Muscle of leg (tissue), 11 donors: Measurements from ENCODE around the gene ELOVL6. TPM values are rescaled to one million over a fixed set of nuclear protein-coding genes. Genes with fewer than 3 reads are reported as not detected.
A peak's percentile ranks its signal among the peaks of the same experiment; 100 is the strongest.

Source experiments
- DNase-seq: peaks from one replicate; pipeline ENCODE4 v3.0.0; 2013
- H3K27ac ChIP-seq: one replicate; pipeline ENCODE4 v1.5.1; 2013; ENCODE audit warnings: mild to moderate bottlenecking, low read length, control low read depth
- H3K27me3 ChIP-seq: one replicate; pipeline ENCODE4 v1.6.1; 2013; ENCODE audit warnings: low read length; ENCODE audit not compliant: control insufficient read depth, insufficient read depth
- H3K36me3 ChIP-seq: one replicate; pipeline ENCODE4 v1.6.1; 2013; ENCODE audit warnings: low read length; ENCODE audit not compliant: control insufficient read depth, insufficient read depth
- H3K4me1 ChIP-seq: one replicate; pipeline ENCODE4 v1.6.1; 2013; ENCODE audit warnings: low read length; ENCODE audit not compliant: control insufficient read depth, insufficient read depth
- H3K4me3 ChIP-seq: one replicate; pipeline ENCODE4 v1.5.1; 2013; ENCODE audit warnings: low read length, control low read depth
- H3K9me3 ChIP-seq: replicated peaks from 2 replicates; pipeline ENCODE4 v1.6.1; 2013; ENCODE audit warnings: low read depth, low read length; ENCODE audit not compliant: control insufficient read depth
- WGBS: methylation state at CpG from one replicate; pipeline ENCODE4 v1.1.5; 2013; ENCODE audit warnings: missing lambda C conversion rate; ENCODE audit not compliant: insufficient coverage; 5-methylcytosine and 5-hydroxymethylcytosine counted together
- polyA plus RNA-seq, 8 donors: library from polyadenylated mRNA; unstranded; fragments of 120-200 nt; gene quantifications; one replicate each; pipeline versions ENCODE4 v1.2.1 to v1.2.3, GENCODE V29; 2013; ENCODE audit warnings: inconsistent platforms in 1 of 8, low replicate concordance in 1 of 8; ENCODE audit not compliant: insufficient read length in 8 of 8, insufficient read depth in 1 of 8
- total RNA-seq: library from RNA; stranded (reverse); fragments of 120-200 nt; gene quantifications from one replicate; pipeline ENCODE4 v1.2.4, GENCODE V29; 2013

ELOVL6 gene
- total and polyA plus RNA-seq, 9 donors: 4.8 to 11.3 (median 7.8) TPM

- no peak overlapping the region for H3K27ac ChIP-seq
- no peak overlapping the region for H3K4me3 ChIP-seq
- no peak for DNase-seq
- 86% methylated on average over 1 of the region's 6 CpGs for WGBS
- H3K36me3 ChIP-seq: no peaks in the 10 kb centered on the region
- H3K9me3 ChIP-seq: no peaks in the 10 kb centered on the region
- H3K4me1 ChIP-seq: no peaks in the 10 kb centered on the region
- H3K27me3 ChIP-seq: no peaks in the 10 kb centered on the region
Observed at GRCh38 chr4:110003401-110004187, 194.8 kb downstream of the ELOVL6 start.

- H3K9me3 ChIP-seq: no peaks in the 10 kb centered on the region
- no peaks in the 10 kb centered on the region for H3K27me3 ChIP-seq
- no peaks in the 10 kb centered on the region for H3K4me1 ChIP-seq
- no peaks in the 10 kb centered on the region for H3K36me3 ChIP-seq
- H3K27ac ChIP-seq: no peak overlapping the region
- WGBS: no CpG with 5 or more reads among the region's 3 CpGs
- H3K4me3 ChIP-seq: no peak overlapping the region
- no peak for DNase-seq
Observed at GRCh38 chr4:110002326-110002725, 196.1 kb downstream of the ELOVL6 start.

- no peaks in the 10 kb centered on the region for H3K9me3 ChIP-seq
- no peak for DNase-seq
- H3K27ac ChIP-seq: no peak overlapping the region
- peaks cover 2% of the 10 kb centered on the region for H3K27me3 ChIP-seq
- no peaks in the 10 kb centered on the region for H3K36me3 ChIP-seq
- no peak overlapping the region for H3K4me3 ChIP-seq
- 36% methylated on average over 4 of the region's 9 CpGs for WGBS
- H3K4me1 ChIP-seq: no peaks in the 10 kb centered on the region
Observed at GRCh38 chr4:109999585-109999912, 198.9 kb downstream of the ELOVL6 start.

GRCh38 chr4:109998867-109999584 is 199.4 kb downstream of the ELOVL6 start:
- no peak overlapping the region for H3K27ac ChIP-seq
- H3K4me3 ChIP-seq: no peak overlapping the region
- H3K36me3 ChIP-seq: no peaks in the 10 kb centered on the region
- no peaks in the 10 kb centered on the region for H3K9me3 ChIP-seq
- peaks cover 2% of the 10 kb centered on the region for H3K27me3 ChIP-seq
- 86% methylated on average over 1 of the region's 3 CpGs for WGBS
- DNase-seq: peak; percentile 75
- H3K4me1 ChIP-seq: no peaks in the 10 kb centered on the region

- no peaks in the 10 kb centered on the region for H3K4me1 ChIP-seq
- peak; percentile 22 for DNase-seq
- H3K9me3 ChIP-seq: no peaks in the 10 kb centered on the region
- no peaks in the 10 kb centered on the region for H3K36me3 ChIP-seq
- no peak overlapping the region for H3K4me3 ChIP-seq
- H3K27me3 ChIP-seq: peaks cover 2% of the 10 kb centered on the region
- H3K27ac ChIP-seq: no peak overlapping the region
- whole genome bisulfite sequencing: 77% methylated on average over 2 of the region's 3 CpGs
Observed at GRCh38 chr4:109996526-109996925, 201.9 kb downstream of the ELOVL6 start.
